ENCODE measurements around the gene CASK. TPM values are rescaled to one million over a fixed set of nuclear protein-coding genes. Genes with fewer than 3 reads are reported as not detected.

CASK gene
- total and polyA plus RNA-seq, 4 donors = 3.6 to 14.8 (median 6.2) TPM

- no peak for TF ChIP-seq FOXA1 (IDR thresholded peaks at IDR 0.05)
Measured at GRCh38 chrX:41971346-41971745, 48.0 kb upstream of the CASK start (continued).

- TF ChIP-seq HNF4G (IDR thresholded peaks at IDR 0.05) = no peak
- no peak for TF ChIP-seq MAX (IDR thresholded peaks at IDR 0.05)
- TF ChIP-seq, protein P1, sequence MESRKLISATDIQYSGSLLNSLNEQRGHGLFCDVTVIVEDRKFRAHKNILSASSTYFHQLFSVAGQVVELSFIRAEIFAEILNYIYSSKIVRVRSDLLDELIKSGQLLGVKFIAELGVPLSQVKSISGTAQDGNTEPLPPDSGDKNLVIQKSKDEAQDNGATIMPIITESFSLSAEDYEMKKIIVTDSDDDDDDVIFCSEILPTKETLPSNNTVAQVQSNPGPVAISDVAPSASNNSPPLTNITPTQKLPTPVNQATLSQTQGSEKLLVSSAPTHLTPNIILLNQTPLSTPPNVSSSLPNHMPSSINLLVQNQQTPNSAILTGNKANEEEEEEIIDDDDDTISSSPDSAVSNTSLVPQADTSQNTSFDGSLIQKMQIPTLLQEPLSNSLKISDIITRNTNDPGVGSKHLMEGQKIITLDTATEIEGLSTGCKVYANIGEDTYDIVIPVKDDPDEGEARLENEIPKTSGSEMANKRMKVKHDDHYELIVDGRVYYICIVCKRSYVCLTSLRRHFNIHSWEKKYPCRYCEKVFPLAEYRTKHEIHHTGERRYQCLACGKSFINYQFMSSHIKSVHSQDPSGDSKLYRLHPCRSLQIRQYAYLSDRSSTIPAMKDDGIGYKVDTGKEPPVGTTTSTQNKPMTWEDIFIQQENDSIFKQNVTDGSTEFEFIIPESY (IDR thresholded peaks at IDR 0.05) = no peak
- TF ChIP-seq SP1 (IDR thresholded peaks at IDR 0.05) = no peak
- no peak for TF ChIP-seq RAD21 (IDR thresholded peaks at IDR 0.05)
- TF ChIP-seq NR2F2 (IDR thresholded peaks at IDR 0.05) = no peak
- no peak for TF ChIP-seq TAF1 (conservative IDR thresholded peaks at IDR 0.05)
Measured at GRCh38 chrX:41970419-41970818, 47.1 kb upstream of the CASK start.

DNA sequence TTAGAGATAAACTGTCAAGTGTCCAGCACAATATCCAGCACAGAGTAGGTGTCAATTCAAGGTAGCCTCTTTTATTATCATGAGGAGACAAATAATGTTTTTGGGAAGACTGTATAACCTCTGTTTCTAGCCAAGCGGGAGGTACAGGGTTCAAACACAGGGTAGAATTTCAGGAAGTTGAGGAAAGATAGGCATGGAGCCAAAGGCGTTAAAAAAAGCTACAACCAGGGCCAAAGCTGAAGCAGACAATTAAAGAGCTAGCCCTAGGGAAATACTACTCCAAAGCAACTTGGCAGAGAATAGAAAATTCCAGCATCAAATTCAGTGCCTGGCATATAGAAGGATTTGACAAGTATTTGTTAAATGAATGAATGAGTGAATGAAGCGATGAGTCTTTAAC is 40.0 kb upstream of the CASK start:
- no peak overlapping the region for H3K4me3 ChIP-seq (ENCODE audit: low read depth in 1 of 3, low read length in 3 of 3)
- no peaks in the 10 kb centered on the region for H3K9me3 ChIP-seq (ENCODE audit: control insufficient read depth in 4 of 4, low read length in 3 of 4)
- H3K36me3 ChIP-seq (ENCODE audit: control insufficient read depth in 4 of 4, insufficient read depth in 3 of 4, low read depth in 1 of 4, low read length in 3 of 4) = no peaks in the 10 kb centered on the region
- no peak overlapping the region for H3K27ac ChIP-seq (ENCODE audit: low read depth in 1 of 2, low read length in 2 of 2)
- no peak for DNase-seq (ENCODE audit: low spot score)
- TF ChIP-seq, protein P2, sequence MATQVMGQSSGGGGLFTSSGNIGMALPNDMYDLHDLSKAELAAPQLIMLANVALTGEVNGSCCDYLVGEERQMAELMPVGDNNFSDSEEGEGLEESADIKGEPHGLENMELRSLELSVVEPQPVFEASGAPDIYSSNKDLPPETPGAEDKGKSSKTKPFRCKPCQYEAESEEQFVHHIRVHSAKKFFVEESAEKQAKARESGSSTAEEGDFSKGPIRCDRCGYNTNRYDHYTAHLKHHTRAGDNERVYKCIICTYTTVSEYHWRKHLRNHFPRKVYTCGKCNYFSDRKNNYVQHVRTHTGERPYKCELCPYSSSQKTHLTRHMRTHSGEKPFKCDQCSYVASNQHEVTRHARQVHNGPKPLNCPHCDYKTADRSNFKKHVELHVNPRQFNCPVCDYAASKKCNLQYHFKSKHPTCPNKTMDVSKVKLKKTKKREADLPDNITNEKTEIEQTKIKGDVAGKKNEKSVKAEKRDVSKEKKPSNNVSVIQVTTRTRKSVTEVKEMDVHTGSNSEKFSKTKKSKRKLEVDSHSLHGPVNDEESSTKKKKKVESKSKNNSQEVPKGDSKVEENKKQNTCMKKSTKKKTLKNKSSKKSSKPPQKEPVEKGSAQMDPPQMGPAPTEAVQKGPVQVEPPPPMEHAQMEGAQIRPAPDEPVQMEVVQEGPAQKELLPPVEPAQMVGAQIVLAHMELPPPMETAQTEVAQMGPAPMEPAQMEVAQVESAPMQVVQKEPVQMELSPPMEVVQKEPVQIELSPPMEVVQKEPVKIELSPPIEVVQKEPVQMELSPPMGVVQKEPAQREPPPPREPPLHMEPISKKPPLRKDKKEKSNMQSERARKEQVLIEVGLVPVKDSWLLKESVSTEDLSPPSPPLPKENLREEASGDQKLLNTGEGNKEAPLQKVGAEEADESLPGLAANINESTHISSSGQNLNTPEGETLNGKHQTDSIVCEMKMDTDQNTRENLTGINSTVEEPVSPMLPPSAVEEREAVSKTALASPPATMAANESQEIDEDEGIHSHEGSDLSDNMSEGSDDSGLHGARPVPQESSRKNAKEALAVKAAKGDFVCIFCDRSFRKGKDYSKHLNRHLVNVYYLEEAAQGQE (IDR thresholded peaks at IDR 0.05) = no peak
- TF ChIP-seq GABPA (IDR thresholded peaks at IDR 0.05 in 1 of 2, conservative IDR thresholded peaks at IDR 0.05 in 1 of 2) (no peak), FOXA2 (IDR thresholded peaks at IDR 0.05) (no peak), HNF4A (conservative IDR thresholded peaks at IDR 0.05) (no peak), CTCF (IDR thresholded peaks at IDR 0.05; ENCODE audit: low read depth, low read length, missing input control) (no peak), FOXA1 (IDR thresholded peaks at IDR 0.05) (no peak), RXRA (IDR thresholded peaks at IDR 0.05) (no peak), EGR1 (IDR thresholded peaks at IDR 0.05; ENCODE audit: low read depth in 2 of 2) (no peak), RAD21 (IDR thresholded peaks at IDR 0.05) (no peak), TAF1 (conservative IDR thresholded peaks at IDR 0.05) (no peak), JUND (IDR thresholded peaks at IDR 0.05) (no peak), NR2F2 (IDR thresholded peaks at IDR 0.05) (no peak), SP1 (IDR thresholded peaks at IDR 0.05) (no peak), MAX (IDR thresholded peaks at IDR 0.05) (no peak), HNF4G (IDR thresholded peaks at IDR 0.05) (no peak)
- TF ChIP-seq, protein P3, sequence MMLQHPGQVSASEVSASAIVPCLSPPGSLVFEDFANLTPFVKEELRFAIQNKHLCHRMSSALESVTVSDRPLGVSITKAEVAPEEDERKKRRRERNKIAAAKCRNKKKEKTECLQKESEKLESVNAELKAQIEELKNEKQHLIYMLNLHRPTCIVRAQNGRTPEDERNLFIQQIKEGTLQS (IDR thresholded peaks at IDR 0.05) = no peak
- TF ChIP-seq, protein P1 (IDR thresholded peaks at IDR 0.05) = no peak
- H3K9ac ChIP-seq (ENCODE audit: low read depth in 1 of 2, low read length in 2 of 2) = no peak overlapping the region
- WGBS = 49% methylated on average over 3 of the region's 3 CpGs
- H3K4me1 ChIP-seq (ENCODE audit: control insufficient read depth in 4 of 4, insufficient read depth in 4 of 4, low read length in 3 of 4) = no peaks in the 10 kb centered on the region
- no peaks in the 10 kb centered on the region for H3K27me3 ChIP-seq (ENCODE audit: control insufficient read depth in 4 of 4, insufficient read depth in 4 of 4, low read length in 3 of 4)

More at GRCh38 chrX:41970419-41970818, 47.1 kb upstream of the CASK start:
- no peak for DNase-seq (ENCODE audit: low spot score)
- H3K4me3 ChIP-seq (ENCODE audit: low read depth in 1 of 3, low read length in 3 of 3) = no peak overlapping the region
- no peaks in the 10 kb centered on the region for H3K4me1 ChIP-seq (ENCODE audit: control insufficient read depth in 4 of 4, insufficient read depth in 4 of 4, low read length in 3 of 4)
- peaks cover 0 to 2% (median 0%) of the 10 kb centered on the region in 4 donors for H3K27me3 ChIP-seq (ENCODE audit: control insufficient read depth in 4 of 4, insufficient read depth in 4 of 4, low read length in 3 of 4)
- no peaks in the 10 kb centered on the region for H3K9me3 ChIP-seq (ENCODE audit: control insufficient read depth in 4 of 4, low read length in 3 of 4)
- no peak overlapping the region for H3K27ac ChIP-seq (ENCODE audit: low read depth in 1 of 2, low read length in 2 of 2)
- no peak overlapping the region for H3K9ac ChIP-seq (ENCODE audit: low read depth in 1 of 2, low read length in 2 of 2)
- no peaks in the 10 kb centered on the region for H3K36me3 ChIP-seq (ENCODE audit: control insufficient read depth in 4 of 4, insufficient read depth in 3 of 4, low read depth in 1 of 4, low read length in 3 of 4)
